Neutrophil (primary cell): ENCODE results near the gene ARCN1.
"Not testable (repeated sequence)": the region's sequence is repeated elsewhere in the genome, so short reads cannot be mapped to it uniquely, and the experiment has no call there.

Experiments used
- H3K27ac ChIP-seq: fragments of 200-600 bp; sonication (generic); 2 replicates; pipeline ENCODE4 v1.5.1; 2016; ENCODE audit warnings: mild to moderate bottlenecking, moderate library complexity
- H3K27me3 ChIP-seq: fragments of 200-600 bp; sonication (generic); 2 replicates; pipeline ENCODE4 v1.6.0; 2016; ENCODE audit warnings: mild to moderate bottlenecking
- H3K36me3 ChIP-seq: fragments of 200-600 bp; sonication (generic); 2 replicates; pipeline ENCODE4 v1.5.1; 2017
- H3K4me1 ChIP-seq, 2 experiments: fragments of 200-600 bp in 1 of 2; sonication (generic) in 1 of 2; 1 replicate in 1 of 2; 2 replicates in 1 of 2; pipeline versions ENCODE4 v1.5.1 to v1.6.1; 2013 to 2016; ENCODE audit warnings: low read depth in 1 of 2, low read length in 1 of 2, mild to moderate bottlenecking in 1 of 2, moderate library complexity in 1 of 2; ENCODE audit not compliant: control insufficient read depth in 1 of 2, insufficient read depth in 1 of 2
- H3K4me3 ChIP-seq, 2 experiments: fragments of 200-600 bp in 1 of 2; sonication (generic) in 1 of 2; 1 replicate in 1 of 2; 2 replicates in 1 of 2; pipeline ENCODE4 v1.5.1; 2013 to 2016; ENCODE audit warnings: low read depth in 1 of 2, low read length in 1 of 2, mild to moderate bottlenecking in 1 of 2, moderate library complexity in 1 of 2
- H3K9me3 ChIP-seq: fragments of 200-600 bp; sonication (generic); 2 replicates; pipeline ENCODE4 v1.5.1; 2016
- CTCF ChIP-seq: fragments of 200-600 bp; sonication (generic); IDR thresholded peaks from 2 replicates; pipeline ENCODE4 v1.5.1; 2016; ENCODE audit warnings: antibody characterized with exemption

ARCN1 gene

GRCh38 chr11:118572981-118573550, 857 bp downstream of the ARCN1 start:
- TF ChIP-seq CTCF, result no peak
- no peaks in the 10 kb centered on the region for H3K27me3 ChIP-seq
- H3K4me1 ChIP-seq, result peaks cover 21 to 25% of the 10 kb centered on the region in 2 experiments
- H3K36me3 ChIP-seq, result peaks cover 5% of the 10 kb centered on the region
- no peaks in the 10 kb centered on the region for H3K9me3 ChIP-seq
- peak overlapping the region; percentile 89 for H3K27ac ChIP-seq
- peak overlapping the region; percentile 83 to 94 for H3K4me3 ChIP-seq

- Histone ChIP-seq H3K4me3 (no peak overlapping the region), H3K4me1 (peaks cover 21 to 25% of the 10 kb centered on the region in 2 experiments), H3K27ac (no peak overlapping the region), H3K36me3 (peaks cover 5% of the 10 kb centered on the region), H3K27me3 (no peaks in the 10 kb centered on the region), H3K9me3 (no peaks in the 10 kb centered on the region)
- TF ChIP-seq CTCF, result no peak
These were observed 2.4 kb downstream of the ARCN1 start for GRCh38 chr11:118574636-118575035.

- not testable (repeated sequence) for H3K27ac ChIP-seq
These were observed 5.8 kb downstream of the ARCN1 start for GRCh38 chr11:118577995-118578394.

GRCh38 chr11:118581057-118581456, 8.8 kb downstream of the ARCN1 start:
- no peak for TF ChIP-seq CTCF
- Histone ChIP-seq H3K9me3 (no peaks in the 10 kb centered on the region), H3K27ac (no peak overlapping the region), H3K27me3 (no peaks in the 10 kb centered on the region), H3K4me1 (no peaks in the 10 kb centered on the region), H3K36me3 (peaks cover 57% of the 10 kb centered on the region), H3K4me3 (no peak overlapping the region)

More at GRCh38 chr11:118577995-118578394, 5.8 kb downstream of the ARCN1 start:
- H3K4me3 ChIP-seq, H3K27me3 ChIP-seq, H3K9me3 ChIP-seq: not testable (repeated sequence)
- Histone ChIP-seq H3K36me3 (peaks cover 26% of the 10 kb centered on the region), H3K4me1 (peaks cover 13 to 16% of the 10 kb centered on the region in 2 experiments)

GRCh38 chr11:118587952-118588351, 15.7 kb downstream of the ARCN1 start:
- peaks cover 99% of the 10 kb centered on the region for H3K36me3 ChIP-seq
- H3K9me3 ChIP-seq, result no peaks in the 10 kb centered on the region
- H3K4me1 ChIP-seq, result no peaks in the 10 kb centered on the region
- H3K4me3 ChIP-seq, result no peak overlapping the region
- no peak overlapping the region for H3K27ac ChIP-seq
- no peaks in the 10 kb centered on the region for H3K27me3 ChIP-seq
- no peak for TF ChIP-seq CTCF

GRCh38 chr11:118592616-118593367, 20.6 kb downstream of the ARCN1 start:
- Histone ChIP-seq H3K27ac (no peak overlapping the region), H3K4me3 (no peak overlapping the region), H3K9me3 (no peaks in the 10 kb centered on the region), H3K36me3 (peaks cover 96% of the 10 kb centered on the region), H3K4me1 (peaks cover 5% of the 10 kb centered on the region in 2 experiments), H3K27me3 (no peaks in the 10 kb centered on the region)
- no peak for TF ChIP-seq CTCF

- H3K36me3 ChIP-seq, result peaks cover 96% of the 10 kb centered on the region
- H3K9me3 ChIP-seq, H3K27ac ChIP-seq, H3K27me3 ChIP-seq, H3K4me1 ChIP-seq, H3K4me3 ChIP-seq: not testable (repeated sequence)
These were observed 22.8 kb downstream of the ARCN1 start for GRCh38 chr11:118594984-118595383.
